HG03175 (cell line): Measurements from ENCODE around the gene BOC.

ENCODE experiments used
- ATAC-seq: cut with Tn5 transposase; IDR thresholded peaks from one replicate; pipeline ENCODE4 v1.9.1; 2021; ENCODE audit warnings: mild to moderate bottlenecking, moderate library complexity; ENCODE audit not compliant: unreplicated experiment

BOC gene

GRCh38 chr3:113249111-113249510 lies 37.8 kb downstream of the BOC start:
- no peak for ATAC-seq

- no peak for ATAC-seq
Measured at GRCh38 chr3:113249601-113250000, 38.2 kb downstream of the BOC start.

- no peak for ATAC-seq
Measured at GRCh38 chr3:113250566-113250965, 39.2 kb downstream of the BOC start.

GRCh38 chr3:113251817-113252216 lies 40.5 kb downstream of the BOC start:
- no peak for ATAC-seq

- ATAC-seq = no peak
Measured at GRCh38 chr3:113252553-113252952, 41.2 kb downstream of the BOC start.

- ATAC-seq = no peak
Measured at GRCh38 chr3:113253702-113254101, 42.3 kb downstream of the BOC start.

- no peak for ATAC-seq
Measured at GRCh38 chr3:113254171-113254947, 43.0 kb downstream of the BOC start.

GRCh38 chr3:113255100-113255853 lies 43.9 kb downstream of the BOC start:
- no peak for ATAC-seq

GRCh38 chr3:113255854-113256615 lies 44.7 kb downstream of the BOC start:
- no peak for ATAC-seq

GRCh38 chr3:113258361-113258760 lies 47.0 kb downstream of the BOC start:
- ATAC-seq = no peak

GRCh38 chr3:113259196-113259595 lies 47.8 kb downstream of the BOC start:
- no peak for ATAC-seq

- ATAC-seq = no peak
Measured at GRCh38 chr3:113261063-113261625, 49.8 kb downstream of the BOC start.

GRCh38 chr3:113261626-113262303 lies 50.4 kb downstream of the BOC start:
- no peak for ATAC-seq

GRCh38 chr3:113262304-113262665 lies 50.9 kb downstream of the BOC start:
- ATAC-seq = no peak

GRCh38 chr3:113263020-113263419 lies 51.7 kb downstream of the BOC start:
- ATAC-seq = no peak

GRCh38 chr3:113263778-113264177 lies 52.4 kb downstream of the BOC start:
- ATAC-seq = no peak

- ATAC-seq = no peak
Measured at GRCh38 chr3:113264283-113265131, 53.1 kb downstream of the BOC start.

GRCh38 chr3:113265231-113265630 lies 53.9 kb downstream of the BOC start:
- no peak for ATAC-seq

- ATAC-seq = no peak
Measured at GRCh38 chr3:113266738-113267137, 55.4 kb downstream of the BOC start.

GRCh38 chr3:113268311-113268710 lies 57.0 kb downstream of the BOC start:
- ATAC-seq = no peak
